HepG2 (cell line): ENCODE results near the gene CHD9. TPM values are rescaled to one million over a fixed set of nuclear protein-coding genes. Genes with fewer than 3 reads are reported as not detected.

ENCODE experiments used
- ATAC-seq: fragments of 200-7000 bp; cut with Tn5 transposase; 3 replicates; pipeline ENCODE4 v1.9.1; 2020; ENCODE audit warnings: mild to moderate bottlenecking, moderate library complexity
- BruUV-seq: library from RNA; stranded (reverse); fragments of 400-500 nt; replicated peaks from 2 replicates; lab custom pipeline; 2021; lab: Mats Ljungman, UMichigan
- CTCF ChIA-PET: fragments of 300-600 bp; formaldehyde crosslinking; extraction: SDS; loops from one replicate; lab custom pipeline; 2021; ENCODE audit warnings: low total read pairs, inconsistent platforms, low intra/inter-chr PET ratio; lab: Yijun Ruan, JAX
- POLR2A ChIA-PET: fragments of 350-600 bp; sonication (Branson Sonifier 250); formaldehyde crosslinking; loops from one replicate; lab custom pipeline; 2020; ENCODE audit warnings: antibody characterized with exemption, inconsistent platforms; lab: Yijun Ruan, JAX
- DNase-seq: peaks from one replicate; pipeline ENCODE4 v3.0.0-alpha.2; 2015; ENCODE audit warnings: low spot score
- FAIRE-seq: peaks from 3 replicates; lab custom pipeline; 2011; peaks lifted over from hg19 to GRCh38; lab: Jason Lieb, UNC
- H2AFZ ChIP-seq: one replicate; pipeline ENCODE4 v1.6.1; 2011; ENCODE audit warnings: low read length, inconsistent platforms
- H3K27ac ChIP-seq: fragments of 300-600 bp; 3 replicates; pipeline ENCODE4 v1.8.0; 2011; ENCODE audit warnings: mixed run types, mild to moderate bottlenecking, mixed read lengths, low read length, inconsistent platforms; ENCODE audit not compliant: insufficient read depth; ENCODE audit errors: extremely low read length
- H3K27me3 ChIP-seq, 2 experiments: fragments of 200-600 bp in 1 of 2; 2 replicates in 1 of 2; 3 replicates in 1 of 2; pipeline versions ENCODE4 v1.6.0 to v1.8.0; 2011; ENCODE audit warnings: low read length in 2 of 2, mild to moderate bottlenecking in 2 of 2, moderate library complexity in 2 of 2, inconsistent platforms in 1 of 2; ENCODE audit not compliant: insufficient read depth in 2 of 2, control insufficient read depth in 1 of 2
- H3K36me3 ChIP-seq, 2 experiments: fragments of 200-600 bp in 1 of 2; replicated peaks in 1 of 2; 2 replicates in 1 of 2; 3 replicates in 1 of 2; pipeline versions ENCODE4 v1.5.1 to v1.8.0; 2011; ENCODE audit warnings: low read length in 2 of 2, inconsistent platforms in 1 of 2; ENCODE audit not compliant: insufficient read depth in 2 of 2, control insufficient read depth in 1 of 2
- H3K4me1 ChIP-seq: 2 replicates; pipeline ENCODE4 v1.5.1; 2012; ENCODE audit warnings: low read length, inconsistent platforms; ENCODE audit not compliant: insufficient read depth
- H3K4me2 ChIP-seq: 2 replicates; pipeline ENCODE4 v1.6.0; 2011; ENCODE audit warnings: low read depth, low read length, inconsistent platforms
- H3K4me3 ChIP-seq, 3 experiments: fragments of 200-600 bp in 1 of 3; sonication (generic), shearing (Covaris generic) in 1 of 3; replicated peaks in 1 of 3; 2 replicates each; pipeline ENCODE4 v1.5.1; 2011 to 2016; ENCODE audit warnings: low read length in 3 of 3, inconsistent platforms in 2 of 3, low read depth in 2 of 3, mild to moderate bottlenecking in 2 of 3, control low read depth in 1 of 3, mixed read lengths in 1 of 3; ENCODE audit not compliant: insufficient read depth in 1 of 3
- H3K79me2 ChIP-seq: one replicate; pipeline ENCODE4 v1.6.1; 2011; ENCODE audit warnings: low read length, inconsistent platforms; ENCODE audit not compliant: insufficient read depth
- H3K9ac ChIP-seq: 2 replicates; pipeline ENCODE4 v1.6.0; 2011; ENCODE audit warnings: mild to moderate bottlenecking, low read depth, low read length, inconsistent platforms; ENCODE audit not compliant: insufficient read depth
- H3K9me3 ChIP-seq: 2 replicates; pipeline ENCODE4 v1.5.1; 2012; ENCODE audit warnings: mild to moderate bottlenecking, low read length
- H4K20me1 ChIP-seq: 2 replicates; pipeline ENCODE4 v1.6.0; 2011; ENCODE audit warnings: inconsistent platforms, mild to moderate bottlenecking, low read length, moderate library complexity; ENCODE audit not compliant: insufficient read depth
- CEBPB ChIP-seq: IDR thresholded peaks from 2 replicates; pipeline ENCODE4 v1.6.1; 2011; ENCODE audit warnings: low read depth, low read length, improper control_type of control experiment, borderline replicate concordance
- ZBTB7B ChIP-seq: sonication (generic); formaldehyde crosslinking; IDR thresholded peaks from 2 replicates; pipeline ENCODE4 v1.4.0; 2020; ENCODE audit warnings: missing genetic modification reagents
- ZNF121 ChIP-seq: sonication (generic); formaldehyde crosslinking; IDR thresholded peaks from 2 replicates; pipeline ENCODE4 v1.5.0; 2020; ENCODE audit warnings: mild to moderate bottlenecking, missing genetic modification reagents
- ZNF138 ChIP-seq: sonication (generic); formaldehyde crosslinking; IDR thresholded peaks from 2 replicates; pipeline ENCODE4 v1.5.0; 2020; ENCODE audit warnings: mild to moderate bottlenecking, low read depth, missing genetic modification reagents
- ZNF354B ChIP-seq: sonication (generic); formaldehyde crosslinking; IDR thresholded peaks from 2 replicates; pipeline ENCODE4 v1.8.0; 2022; ENCODE audit warnings: mild to moderate bottlenecking, missing genetic modification reagents
- ZNF362 ChIP-seq: sonication (generic); formaldehyde crosslinking; IDR thresholded peaks from 2 replicates; pipeline ENCODE4 v1.4.0; 2020; ENCODE audit warnings: missing genetic modification reagents, mild to moderate bottlenecking, borderline replicate concordance
- WGBS: methylation state at CpG from one replicate; pipeline ENCODE4 v1.1.6; 2017; ENCODE audit warnings: low lambda C conversion rate; 5-methylcytosine and 5-hydroxymethylcytosine counted together
- in situ Hi-C: cut with HindIII; loops from 2 replicates; pipeline ENCODE4 v1.10.0; 2017; ENCODE audit warnings: low pct_unique_long_range_greater_than_20kb; ENCODE audit not compliant: extremely low pct_ligation_motif_present
- intact Hi-C: fragments of 100-400 bp; cut with micrococcal nuclease; formaldehyde crosslinking; loops from one replicate; pipeline ENCODE4 v1.10.0; 2022; ENCODE audit not compliant: unreplicated experiment
- polyA plus RNA-seq, 8 experiments: library from polyadenylated mRNA; depleted of rRNA in 3 of 8; stranded (reverse) in 7 of 8; unstranded in 1 of 8; fragments of >200 nt; fragmentation: Illumina TruSeq in 4 of 8; extraction: Trizol in 4 of 8; gene quantifications; 2 replicates each; pipeline versions ENCODE4 v1.2.1 to v1.2.3, GENCODE V29; 2011 to 2016; ENCODE audit warnings: low read depth in 4 of 8, missing spikeins in 1 of 8, mixed read lengths in 1 of 8; ENCODE audit not compliant: insufficient read depth in 1 of 8
- total RNA-seq, 5 experiments: library from RNA; depleted of rRNA; stranded (reverse); fragments of >200 nt; fragmentation: Illumina TruSeq; extraction: Trizol; gene quantifications; 2 replicates each; pipeline ENCODE4 v1.2.3, GENCODE V29; 2016; ENCODE audit warnings: low read depth in 1 of 5

Gene CHD9
- total and polyA plus RNA-seq, 2 of the 13 experiments (the other 11 are each of a cell fraction or from before 2014, with no cell fraction given): 23.4 to 27.7 TPM

- no peak for TF ChIP-seq ZNF362 (CRISPR knock-in tag)
- no peak for TF ChIP-seq ZNF354B (CRISPR knock-in tag)
- TF ChIP-seq ZNF138: no peak
Measured at GRCh38 chr16:53216798-53217197, 162.0 kb downstream of the CHD9 start (continued).

DNA sequence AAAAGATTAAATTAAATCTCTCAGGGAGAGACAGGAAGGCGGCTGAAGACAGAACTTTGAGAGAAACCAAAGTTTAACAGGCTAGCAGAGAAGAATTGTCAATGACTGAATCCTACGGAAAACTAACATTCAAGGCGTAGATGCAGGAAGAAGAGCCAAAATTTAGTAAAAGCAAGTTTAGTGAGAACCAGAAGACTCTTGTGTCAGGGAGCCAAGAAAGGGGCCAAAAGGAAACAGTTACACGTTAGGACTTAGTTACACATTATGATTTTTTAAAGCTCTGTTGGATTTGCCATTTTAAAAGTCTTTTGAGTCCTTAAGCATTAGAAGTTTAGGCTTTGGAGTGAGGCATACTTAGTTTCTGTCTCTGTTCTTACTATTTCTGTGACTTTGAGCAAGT, 164.6 kb downstream of the CHD9 start:
- H3K79me2 ChIP-seq: no peaks in the 10 kb centered on the region
- FAIRE-seq (no peak), DNase-seq (no peak)
- no peaks in the 10 kb centered on the region for H3K4me1 ChIP-seq
- H3K4me3 ChIP-seq: no peak overlapping the region
- H2AFZ ChIP-seq: no peak overlapping the region
- H3K36me3 ChIP-seq: peaks cover 2 to 14% of the 10 kb centered on the region in 2 experiments
- in situ Hi-C loops (no loop called here), intact Hi-C loops (no loop called here)
- 97% methylated on average over 4 of the region's 4 CpGs for WGBS
- no peaks in the 10 kb centered on the region for H4K20me1 ChIP-seq
- CTCF ChIA-PET: no interaction called here
- no peak overlapping the region for H3K9ac ChIP-seq
- H3K27ac ChIP-seq: no peak overlapping the region
- no peak for TF ChIP-seq ZNF121 (CRISPR knock-in tag)
- no peak for TF ChIP-seq ZBTB7B (CRISPR knock-in tag)
- TF ChIP-seq CEBPB: no peak
- TF ChIP-seq, all 625 proteins: peak for 0
- POLR2A ChIA-PET: no interaction called here
- no TSS peak for BruUV-seq
- no peak for ATAC-seq
- H3K4me2 ChIP-seq: no peak overlapping the region
- H3K27me3 ChIP-seq: no peaks in the 10 kb centered on the region
- no peaks in the 10 kb centered on the region for H3K9me3 ChIP-seq
